Measurements from ENCODE around the gene BCL2A1.
"Not testable (repeated sequence)": the region's sequence is repeated elsewhere in the genome, so short reads cannot be mapped to it uniquely, and the experiment has no call there.

Gene BCL2A1

GRCh38 chr15:79970624-79971434 is at the start of gene BCL2A1:
TSS of gene BCL2A1 (minus strand) at chr15:79971196. CDS start at chr15:79971119, 77 bp downstream.
- DNase-seq = no peak

GRCh38 chr15:80020731-80021130 is 49.7 kb upstream of the BCL2A1 start:
- DNase-seq = no peak

- not testable (repeated sequence) for DNase-seq
Observed at GRCh38 chr15:80020149-80020548, 49.2 kb upstream of the BCL2A1 start.

- no peak for DNase-seq
Observed at GRCh38 chr15:80019168-80019745, 48.3 kb upstream of the BCL2A1 start.

- not testable (repeated sequence) for DNase-seq
Observed at GRCh38 chr15:80017139-80017538, 46.1 kb upstream of the BCL2A1 start.

- not testable (repeated sequence) for DNase-seq
Observed at GRCh38 chr15:80016506-80016905, 45.5 kb upstream of the BCL2A1 start.

- DNase-seq = no peak
Observed at GRCh38 chr15:80015156-80015555, 44.2 kb upstream of the BCL2A1 start.

- DNase-seq = not testable (repeated sequence)
Observed at GRCh38 chr15:80014186-80014585, 43.2 kb upstream of the BCL2A1 start.

GRCh38 chr15:80012060-80012726 is 41.2 kb upstream of the BCL2A1 start:
- no peak for DNase-seq

- no peak for DNase-seq
Observed at GRCh38 chr15:80011596-80011995, 40.6 kb upstream of the BCL2A1 start.

- DNase-seq = not testable (repeated sequence)
Observed at GRCh38 chr15:80011041-80011523, 40.1 kb upstream of the BCL2A1 start.

GRCh38 chr15:80010131-80010673 is 39.2 kb upstream of the BCL2A1 start:
- no peak for DNase-seq

- no peak for DNase-seq
Observed at GRCh38 chr15:80007532-80007931, 36.5 kb upstream of the BCL2A1 start.

- DNase-seq = no peak
Observed at GRCh38 chr15:80006946-80007345, 36.0 kb upstream of the BCL2A1 start.

- no peak for DNase-seq
Observed at GRCh38 chr15:80003934-80004472, 33.0 kb upstream of the BCL2A1 start.

- no peak for DNase-seq
Observed at GRCh38 chr15:80003171-80003570, 32.2 kb upstream of the BCL2A1 start.

- no peak for DNase-seq
Observed at GRCh38 chr15:80002267-80002666, 31.3 kb upstream of the BCL2A1 start.

GRCh38 chr15:79994615-79995014 is 23.6 kb upstream of the BCL2A1 start:
- no peak for DNase-seq

- no peak for DNase-seq
Observed at GRCh38 chr15:79991826-79992225, 20.8 kb upstream of the BCL2A1 start.

GRCh38 chr15:79990997-79991334 is 20.0 kb upstream of the BCL2A1 start:
- no peak for DNase-seq

- DNase-seq = no peak
Observed at GRCh38 chr15:79990280-79990996, 19.4 kb upstream of the BCL2A1 start.

GRCh38 chr15:79989682-79990081 is 18.7 kb upstream of the BCL2A1 start:
- DNase-seq = no peak

- DNase-seq = no peak
Observed at GRCh38 chr15:79989183-79989582, 18.2 kb upstream of the BCL2A1 start.
